Activated CD8-positive, alpha-beta memory T cell treated with anti-CD3 and anti-CD28 coated beads for 48 hours (primary cell): ENCODE data around the gene LDLRAD4.
"Not testable (repeated sequence)": the region's sequence is repeated elsewhere in the genome, so short reads cannot be mapped to it uniquely, and the experiment has no call there.

Source experiments
- DNase-seq, 3 experiments: peaks; one replicate each; pipeline ENCODE4 v3.0.0-alpha.2; 2020; ENCODE audit warnings: low read depth in 2 of 3, low spot score in 2 of 3

LDLRAD4 gene

GRCh38 chr18:13328213-13328612 is 109.7 kb downstream of the LDLRAD4 start:
- no peak for DNase-seq

- no peak for DNase-seq
Measured at GRCh38 chr18:13330996-13331395, 112.4 kb downstream of the LDLRAD4 start.

GRCh38 chr18:13331846-13332245 is 113.3 kb downstream of the LDLRAD4 start:
- DNase-seq = no peak

GRCh38 chr18:13332874-13333273 is 114.3 kb downstream of the LDLRAD4 start:
- no peak for DNase-seq

GRCh38 chr18:13335903-13336302 is 117.3 kb downstream of the LDLRAD4 start:
- DNase-seq = no peak

GRCh38 chr18:13336841-13337240 is 118.3 kb downstream of the LDLRAD4 start:
- DNase-seq = no peak

GRCh38 chr18:13337369-13337768 is 118.8 kb downstream of the LDLRAD4 start:
- DNase-seq = no peak

GRCh38 chr18:13338318-13338717 is 119.8 kb downstream of the LDLRAD4 start:
- DNase-seq = no peak

- no peak for DNase-seq
Measured at GRCh38 chr18:13339653-13340052, 121.1 kb downstream of the LDLRAD4 start.

- not testable (repeated sequence) for DNase-seq
Measured at GRCh38 chr18:13346449-13346848, 127.9 kb downstream of the LDLRAD4 start.

GRCh38 chr18:13353084-13353823 is 134.7 kb downstream of the LDLRAD4 start:
- DNase-seq = no peak

GRCh38 chr18:13354402-13354801 is 135.8 kb downstream of the LDLRAD4 start:
- no peak for DNase-seq

- no peak for DNase-seq
Measured at GRCh38 chr18:13356032-13356431, 137.5 kb downstream of the LDLRAD4 start.

GRCh38 chr18:13357289-13357688 is 138.7 kb downstream of the LDLRAD4 start:
- DNase-seq = no peak

GRCh38 chr18:13359210-13359609 is 140.7 kb downstream of the LDLRAD4 start:
- DNase-seq = no peak

- DNase-seq = no peak
Measured at GRCh38 chr18:13361431-13361830, 142.9 kb downstream of the LDLRAD4 start.

GRCh38 chr18:13362051-13362450 is 143.5 kb downstream of the LDLRAD4 start:
- no peak for DNase-seq

- DNase-seq = no peak
Measured at GRCh38 chr18:13362607-13363006, 144.0 kb downstream of the LDLRAD4 start.

- no peak for DNase-seq
Measured at GRCh38 chr18:13363359-13363758, 144.8 kb downstream of the LDLRAD4 start.

- DNase-seq = no peak
Measured at GRCh38 chr18:13364721-13365205, 146.2 kb downstream of the LDLRAD4 start.

GRCh38 chr18:13366131-13366530 is 147.6 kb downstream of the LDLRAD4 start:
- DNase-seq = no peak

- no peak for DNase-seq
Measured at GRCh38 chr18:13366541-13366940, 148.0 kb downstream of the LDLRAD4 start.
